Stimulated activated effector memory CD8-positive, alpha-beta T cell treated with anti-CD3 and anti-CD28 coated beads, Interleukin-12 subunit alpha, Interleukin-12 subunit beta, amount 100 ng/mL, for 72 hours (primary cell): ENCODE results near the gene KRT72.

ENCODE experiments used
- ATAC-seq: fragments of 150-1000 bp; cut with Tn5 transposase; 2 replicates; pipeline ENCODE4 v1.10.0; 2021
- DNase-seq, 2 donors: peaks; one replicate each; pipeline ENCODE4 v3.0.0; 2021 to 2022; ENCODE audit warnings: low spot score in 2 of 2
- H3K27ac Mint-ChIP-seq: one replicate; pipeline ENCODE4 v1.8.0; 2022; ENCODE audit warnings: mild to moderate bottlenecking, mixed read lengths
- H3K36me3 Mint-ChIP-seq: one replicate; pipeline ENCODE4 v1.8.0; 2022; ENCODE audit warnings: mild to moderate bottlenecking, mixed read lengths
- H3K4me1 Mint-ChIP-seq: one replicate; pipeline ENCODE4 v1.8.0; 2022; ENCODE audit warnings: mixed read lengths
- H3K4me3 Mint-ChIP-seq: one replicate; pipeline ENCODE4 v1.8.0; 2022; ENCODE audit warnings: mild to moderate bottlenecking, mixed read lengths
- H3K9me3 Mint-ChIP-seq: one replicate; pipeline ENCODE4 v1.8.0; 2022; ENCODE audit warnings: mixed read lengths

Gene KRT72

GRCh38 chr12:52581481-52581880, 19.8 kb downstream of the KRT72 start:
- DNase-seq (no peak), ATAC-seq (no peak)
- Mint-ChIP-seq H3K27ac (no peak overlapping the region), H3K4me1 (peaks cover 6% of the 10 kb centered on the region), H3K4me3 (no peak overlapping the region), H3K9me3 (no peaks in the 10 kb centered on the region), H3K36me3 (no peaks in the 10 kb centered on the region)

GRCh38 chr12:52581066-52581465, 20.2 kb downstream of the KRT72 start:
- Mint-ChIP-seq H3K27ac (no peak overlapping the region), H3K36me3 (no peaks in the 10 kb centered on the region), H3K9me3 (no peaks in the 10 kb centered on the region), H3K4me3 (no peak overlapping the region), H3K4me1 (peaks cover 6% of the 10 kb centered on the region)
- no peak for ATAC-seq
- DNase-seq, result no peak

- Mint-ChIP-seq H3K9me3 (no peaks in the 10 kb centered on the region), H3K4me3 (no peak overlapping the region), H3K27ac (no peak overlapping the region), H3K4me1 (peaks cover 6% of the 10 kb centered on the region), H3K36me3 (no peaks in the 10 kb centered on the region)
- ATAC-seq (peak; percentile 24), DNase-seq (no peak)
Observed at GRCh38 chr12:52580496-52580895, 20.8 kb downstream of the KRT72 start.

GRCh38 chr12:52579468-52580465, 21.5 kb downstream of the KRT72 start:
- no peak for ATAC-seq
- H3K4me3 Mint-ChIP-seq, result no peak overlapping the region
- peak overlapping the region; percentile 41 for H3K27ac Mint-ChIP-seq
- H3K4me1 Mint-ChIP-seq, result peaks cover 6% of the 10 kb centered on the region
- no peaks in the 10 kb centered on the region for H3K36me3 Mint-ChIP-seq
- DNase-seq, result no peak
- no peaks in the 10 kb centered on the region for H3K9me3 Mint-ChIP-seq

GRCh38 chr12:52578469-52578868, 22.8 kb downstream of the KRT72 start:
- no peak overlapping the region for H3K4me3 Mint-ChIP-seq
- ATAC-seq (no peak), DNase-seq (no peak)
- H3K36me3 Mint-ChIP-seq, result no peaks in the 10 kb centered on the region
- H3K9me3 Mint-ChIP-seq, result no peaks in the 10 kb centered on the region
- H3K27ac Mint-ChIP-seq, result no peak overlapping the region
- peaks cover 6% of the 10 kb centered on the region for H3K4me1 Mint-ChIP-seq

- no peak for ATAC-seq
- DNase-seq, result no peak
- Mint-ChIP-seq H3K4me1 (no peaks in the 10 kb centered on the region), H3K9me3 (no peaks in the 10 kb centered on the region), H3K27ac (no peak overlapping the region), H3K36me3 (no peaks in the 10 kb centered on the region), H3K4me3 (no peak overlapping the region)
Observed at GRCh38 chr12:52577316-52577715, 23.9 kb downstream of the KRT72 start.

GRCh38 chr12:52575948-52576347, 25.3 kb downstream of the KRT72 start:
- H3K9me3 Mint-ChIP-seq, result no peaks in the 10 kb centered on the region
- H3K27ac Mint-ChIP-seq, result peak overlapping the region; percentile 7
- H3K36me3 Mint-ChIP-seq, result no peaks in the 10 kb centered on the region
- no peak overlapping the region for H3K4me3 Mint-ChIP-seq
- ATAC-seq, result no peak
- DNase-seq, result no peak
- no peaks in the 10 kb centered on the region for H3K4me1 Mint-ChIP-seq

- DNase-seq, result no peak
Observed at GRCh38 chr12:52575256-52575655, 26.0 kb downstream of the KRT72 start.

GRCh38 chr12:52573743-52574142, 27.5 kb downstream of the KRT72 start, which contains the start of gene KRT74:
TSS of gene KRT74 (minus strand) at chr12:52573843. CDS start at chr12:52573777, 66 bp downstream.
- no peaks in the 10 kb centered on the region for H3K4me1 Mint-ChIP-seq
- ATAC-seq (no peak), DNase-seq (no peak)
- H3K36me3 Mint-ChIP-seq, result no peaks in the 10 kb centered on the region
- no peaks in the 10 kb centered on the region for H3K9me3 Mint-ChIP-seq
- no peak within 1 kb of the TSS for H3K27ac Mint-ChIP-seq
- H3K4me3 Mint-ChIP-seq, result no peak within 1 kb of the TSS

More at GRCh38 chr12:52575256-52575655, 26.0 kb downstream of the KRT72 start:
- Mint-ChIP-seq H3K27ac (peak overlapping the region; percentile 48), H3K4me1 (no peaks in the 10 kb centered on the region), H3K4me3 (no peak overlapping the region), H3K36me3 (no peaks in the 10 kb centered on the region), H3K9me3 (no peaks in the 10 kb centered on the region)
- no peak for ATAC-seq

GRCh38 chr12:52573306-52573705, 28.0 kb downstream of the KRT72 start:
- ATAC-seq, result no peak
- Mint-ChIP-seq H3K27ac (no peak overlapping the region), H3K9me3 (no peaks in the 10 kb centered on the region), H3K4me3 (no peak overlapping the region), H3K36me3 (no peaks in the 10 kb centered on the region), H3K4me1 (no peaks in the 10 kb centered on the region)
- no peak for DNase-seq

GRCh38 chr12:52570511-52570910, 30.8 kb downstream of the KRT72 start:
- DNase-seq, result no peak
- H3K36me3 Mint-ChIP-seq, result no peaks in the 10 kb centered on the region
- ATAC-seq, result no peak
- H3K4me1 Mint-ChIP-seq, result peaks cover 19% of the 10 kb centered on the region
- no peak overlapping the region for H3K4me3 Mint-ChIP-seq
- no peaks in the 10 kb centered on the region for H3K9me3 Mint-ChIP-seq
- H3K27ac Mint-ChIP-seq, result no peak overlapping the region

- Mint-ChIP-seq H3K27ac (peak overlapping the region; percentile 54), H3K4me1 (peaks cover 19% of the 10 kb centered on the region)
- no peak for ATAC-seq
Observed at GRCh38 chr12:52568111-52568510, 33.2 kb downstream of the KRT72 start.

GRCh38 chr12:52566847-52567291, 34.4 kb downstream of the KRT72 start:
- peaks cover 19% of the 10 kb centered on the region for H3K4me1 Mint-ChIP-seq
- H3K9me3 Mint-ChIP-seq, result no peaks in the 10 kb centered on the region
- H3K36me3 Mint-ChIP-seq, result no peaks in the 10 kb centered on the region
- peak; percentile 7 to 59 for DNase-seq
- ATAC-seq, result peak; percentile 84
- peak overlapping the region; percentile 50 for H3K27ac Mint-ChIP-seq
- H3K4me3 Mint-ChIP-seq, result peak overlapping the region; percentile 26

More at GRCh38 chr12:52568111-52568510, 33.2 kb downstream of the KRT72 start:
- Mint-ChIP-seq H3K36me3 (no peaks in the 10 kb centered on the region), H3K4me3 (no peak overlapping the region), H3K9me3 (no peaks in the 10 kb centered on the region)
- no peak for DNase-seq

GRCh38 chr12:52564582-52564981, 36.7 kb downstream of the KRT72 start:
- H3K4me1 Mint-ChIP-seq, result peaks cover 28% of the 10 kb centered on the region
- no peaks in the 10 kb centered on the region for H3K36me3 Mint-ChIP-seq
- ATAC-seq (no peak), DNase-seq (no peak)
- H3K4me3 Mint-ChIP-seq, result no peak overlapping the region
- no peak overlapping the region for H3K27ac Mint-ChIP-seq
- H3K9me3 Mint-ChIP-seq, result no peaks in the 10 kb centered on the region

GRCh38 chr12:52561880-52562449, 39.3 kb downstream of the KRT72 start:
- no peak overlapping the region for H3K27ac Mint-ChIP-seq
- peaks cover 36% of the 10 kb centered on the region for H3K4me1 Mint-ChIP-seq
- ATAC-seq (no peak), DNase-seq (no peak)
- no peak overlapping the region for H3K4me3 Mint-ChIP-seq
- H3K36me3 Mint-ChIP-seq, result no peaks in the 10 kb centered on the region
- no peaks in the 10 kb centered on the region for H3K9me3 Mint-ChIP-seq

- Mint-ChIP-seq H3K9me3 (no peaks in the 10 kb centered on the region), H3K4me3 (no peak overlapping the region), H3K27ac (peak overlapping the region; percentile 53), H3K4me1 (peaks cover 46% of the 10 kb centered on the region), H3K36me3 (no peaks in the 10 kb centered on the region)
- DNase-seq, result no peak
- ATAC-seq, result no peak
Observed at GRCh38 chr12:52559979-52560378, 41.3 kb downstream of the KRT72 start.
